GM21526 (cell line): ENCODE results near the gene APOBEC3F.

Source experiments
- ATAC-seq: cut with Tn5 transposase; IDR thresholded peaks from one replicate; pipeline ENCODE4 v1.9.1; 2021; ENCODE audit warnings: moderate library complexity; ENCODE audit not compliant: unreplicated experiment, low FRiP score

The APOBEC3F gene

GRCh38 chr22:39090426-39091064, 49.9 kb downstream of the APOBEC3F start:
- no peak for ATAC-seq

DNA sequence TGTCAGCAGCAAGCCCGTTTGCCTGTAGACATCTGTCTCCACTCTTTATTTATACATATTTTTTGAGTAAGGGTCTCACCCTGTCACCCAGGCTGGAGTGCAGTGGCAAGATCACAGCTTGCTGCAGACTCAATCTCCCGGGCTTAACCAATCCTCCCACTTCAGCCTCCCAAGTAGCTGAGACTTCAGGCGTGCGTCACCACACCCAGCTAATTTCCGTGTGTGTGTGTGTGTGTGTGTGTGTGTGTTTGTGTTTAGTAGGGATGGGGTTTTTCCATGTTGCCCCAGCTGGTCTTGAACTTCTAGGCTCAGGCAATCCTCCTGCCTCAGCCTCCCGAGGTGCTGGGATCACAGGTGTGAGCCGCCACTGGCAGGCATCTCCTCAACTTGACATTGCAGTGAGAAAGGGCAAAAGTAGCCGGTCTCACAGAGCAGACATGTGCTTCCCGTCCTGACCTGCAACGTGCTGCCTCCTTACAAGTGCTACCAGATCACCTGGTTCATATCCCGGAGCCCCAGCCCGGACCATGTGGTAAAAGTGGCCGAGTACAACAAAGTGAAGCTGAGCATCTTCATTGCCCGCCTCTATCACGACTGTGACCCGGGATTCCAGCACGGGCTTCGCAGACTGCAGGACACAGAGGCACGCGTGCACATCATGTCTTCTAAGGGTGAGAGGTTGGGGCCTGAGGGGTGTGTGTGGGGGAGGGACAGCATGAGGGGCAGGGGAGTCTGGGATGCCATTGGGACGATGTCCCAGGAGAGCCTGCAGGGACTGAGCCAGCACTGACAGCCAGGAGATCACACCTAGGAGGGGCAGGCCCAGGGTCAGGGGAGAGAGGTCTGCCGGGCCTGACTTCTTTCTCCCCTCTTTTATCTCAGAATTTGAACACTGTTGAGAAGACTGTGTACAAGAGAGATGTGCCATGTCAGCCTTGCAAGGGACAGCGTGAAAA, 50.7 kb downstream of the APOBEC3F start:
- no peak for ATAC-seq

- no peak for ATAC-seq
These were observed 51.6 kb downstream of the APOBEC3F start for GRCh38 chr22:39092111-39092862.

DNA sequence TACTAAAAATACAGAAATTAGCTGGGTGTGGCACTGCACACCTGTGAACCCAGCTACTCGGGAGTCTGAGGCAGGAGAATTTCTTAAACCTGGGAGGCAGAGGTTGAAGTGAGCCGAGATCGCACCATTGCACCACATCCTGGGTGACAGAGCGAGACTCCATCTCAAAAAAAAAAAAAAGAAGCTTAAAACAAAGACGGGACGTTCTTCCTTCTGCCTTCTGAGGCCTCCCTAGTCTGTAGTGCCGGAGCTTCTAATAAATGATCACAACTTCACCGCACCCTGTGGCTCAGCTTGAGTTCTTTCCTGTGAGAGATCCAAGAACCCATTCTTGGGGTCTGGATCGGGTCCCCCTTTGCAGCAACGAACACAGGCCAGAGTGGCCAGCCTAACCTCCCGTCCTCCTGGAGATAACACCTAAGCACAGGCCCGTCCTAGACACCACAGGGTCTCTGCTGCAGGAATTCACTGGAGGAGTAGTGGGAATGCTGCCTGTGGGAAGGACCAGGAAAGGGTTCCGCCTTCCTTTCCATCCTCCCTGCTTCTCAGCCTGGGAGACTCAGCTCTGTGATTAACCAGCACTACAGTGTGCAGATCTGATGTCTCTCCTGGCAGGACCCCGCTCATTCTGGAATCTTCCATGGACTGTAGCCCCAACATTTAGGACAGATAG, 54.2 kb downstream of the APOBEC3F start:
- no peak for ATAC-seq

DNA sequence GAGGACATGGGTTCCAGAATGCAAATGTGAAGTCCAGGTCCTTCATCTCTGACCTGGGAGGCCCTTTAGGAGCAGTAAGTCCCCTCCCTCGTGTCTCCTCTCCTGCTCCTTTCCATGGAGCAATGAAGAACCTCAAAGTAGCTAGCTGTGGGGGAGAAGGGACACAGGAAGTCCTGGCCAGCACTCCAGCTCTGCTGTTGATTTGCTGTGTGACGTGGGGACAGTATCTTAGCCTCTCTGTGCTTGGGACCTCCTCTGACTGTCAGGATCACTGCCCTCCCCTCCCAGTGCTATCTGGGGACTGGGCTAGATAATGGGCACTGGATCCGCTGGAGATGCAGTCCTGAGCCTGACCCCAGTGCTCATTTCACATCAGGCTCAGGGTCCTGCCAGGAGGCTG, 55.3 kb downstream of the APOBEC3F start:
- ATAC-seq = no peak

- ATAC-seq = no peak
These were observed 56.7 kb downstream of the APOBEC3F start, which contains the start of gene APOBEC3H for GRCh38 chr22:39097098-39098020. Gene APOBEC3H (plus strand): TSS chr22:39097244. CDS start chr22:39100279, 3,035 bp downstream.

DNA sequence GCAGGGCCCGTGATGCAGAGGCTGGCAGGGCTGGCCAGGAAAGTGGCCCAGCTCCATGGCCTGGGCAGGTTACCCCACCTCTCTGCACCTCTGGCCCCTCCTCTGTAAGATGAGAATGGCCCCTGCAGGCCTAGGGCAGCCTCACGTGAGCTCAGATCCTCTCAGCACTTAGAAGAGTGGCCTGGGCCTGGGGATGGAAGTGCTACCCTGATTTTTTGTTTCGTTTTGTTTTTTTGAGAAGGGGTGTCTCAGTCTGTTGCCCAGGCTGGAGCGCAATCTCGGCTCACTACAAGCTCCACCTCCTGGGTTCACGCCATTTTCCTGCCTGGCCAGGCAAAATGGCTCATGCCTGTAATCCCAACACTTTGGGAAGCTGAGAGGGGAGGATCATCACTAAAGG, 57.4 kb downstream of the APOBEC3F start:
- ATAC-seq = no peak

DNA sequence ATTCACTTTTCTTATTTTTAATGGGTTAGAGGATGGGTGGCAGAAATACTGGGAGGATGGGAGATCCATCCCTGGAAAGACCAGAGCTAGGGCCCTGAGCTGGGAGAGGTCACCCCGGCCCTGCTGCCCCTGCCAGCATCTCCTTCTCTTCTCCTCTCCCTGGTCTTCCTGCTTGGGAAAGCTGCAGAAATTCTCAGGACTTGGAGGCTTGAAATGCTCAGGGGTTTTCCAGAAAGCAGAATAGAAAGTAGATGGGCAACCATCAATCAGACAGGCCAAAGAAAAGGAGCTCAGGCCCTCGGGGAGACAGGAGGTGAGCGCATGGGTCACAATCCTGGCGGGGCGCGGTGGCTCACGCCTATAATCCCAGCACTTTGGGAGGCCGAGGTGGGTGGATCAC, 57.9 kb downstream of the APOBEC3F start:
- ATAC-seq = no peak

GRCh38 chr22:39101226-39101625, 60.6 kb downstream of the APOBEC3F start:
- ATAC-seq = no peak

GRCh38 chr22:39103431-39103830, 62.8 kb downstream of the APOBEC3F start:
- no peak for ATAC-seq
